ENCODE measurements around the gene DXO. TPM values are rescaled to one million over a fixed set of nuclear protein-coding genes. Genes with fewer than 3 reads are reported as not detected.
A peak's percentile ranks its signal among the peaks of the same experiment; 100 is the strongest.
"Not testable (repeated sequence)": the region's sequence is repeated elsewhere in the genome, so short reads cannot be mapped to it uniquely, and the experiment has no call there.

Gene DXO
- total RNA-seq, 1 donor from 2014 or later: 11.2 TPM

DNA sequence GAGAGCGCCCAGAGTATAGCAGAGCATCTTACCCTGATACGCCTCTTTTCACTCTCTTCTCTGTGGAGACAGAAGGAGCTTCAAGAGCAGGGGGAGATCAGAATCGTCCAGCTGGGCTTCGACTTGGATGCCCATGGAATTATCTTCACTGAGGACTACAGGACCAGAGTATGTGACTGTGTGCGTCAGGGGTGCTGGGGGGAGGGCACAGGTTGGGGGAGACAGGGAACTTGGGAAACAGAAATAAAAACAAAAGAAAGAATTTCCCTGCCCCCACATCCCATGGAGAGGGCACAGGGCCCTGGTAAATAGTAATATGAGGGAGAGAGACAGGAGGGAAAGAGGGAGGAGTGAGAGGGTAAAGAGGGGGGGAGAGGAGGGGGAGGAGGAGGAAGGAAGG, 6.9 kb upstream of the DXO start:
- H3K4me1 ChIP-seq: peaks cover under 1% of the 10 kb centered on the region
- H3K4me3 ChIP-seq: no peak overlapping the region
- H3K27ac ChIP-seq (replicated peaks): no peak overlapping the region
- H3K9me3 ChIP-seq (replicated peaks): no peaks in the 10 kb centered on the region
- H3K36me3 ChIP-seq: peaks cover 12% of the 10 kb centered on the region
- DNase-seq: no peak
- TF ChIP-seq, protein P1, sequence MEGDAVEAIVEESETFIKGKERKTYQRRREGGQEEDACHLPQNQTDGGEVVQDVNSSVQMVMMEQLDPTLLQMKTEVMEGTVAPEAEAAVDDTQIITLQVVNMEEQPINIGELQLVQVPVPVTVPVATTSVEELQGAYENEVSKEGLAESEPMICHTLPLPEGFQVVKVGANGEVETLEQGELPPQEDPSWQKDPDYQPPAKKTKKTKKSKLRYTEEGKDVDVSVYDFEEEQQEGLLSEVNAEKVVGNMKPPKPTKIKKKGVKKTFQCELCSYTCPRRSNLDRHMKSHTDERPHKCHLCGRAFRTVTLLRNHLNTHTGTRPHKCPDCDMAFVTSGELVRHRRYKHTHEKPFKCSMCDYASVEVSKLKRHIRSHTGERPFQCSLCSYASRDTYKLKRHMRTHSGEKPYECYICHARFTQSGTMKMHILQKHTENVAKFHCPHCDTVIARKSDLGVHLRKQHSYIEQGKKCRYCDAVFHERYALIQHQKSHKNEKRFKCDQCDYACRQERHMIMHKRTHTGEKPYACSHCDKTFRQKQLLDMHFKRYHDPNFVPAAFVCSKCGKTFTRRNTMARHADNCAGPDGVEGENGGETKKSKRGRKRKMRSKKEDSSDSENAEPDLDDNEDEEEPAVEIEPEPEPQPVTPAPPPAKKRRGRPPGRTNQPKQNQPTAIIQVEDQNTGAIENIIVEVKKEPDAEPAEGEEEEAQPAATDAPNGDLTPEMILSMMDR (IDR thresholded peaks at IDR 0.05; ENCODE audit: borderline replicate concordance): no peak
- H3K27me3 ChIP-seq (ENCODE audit: low read depth): no peaks in the 10 kb centered on the region
- intact Hi-C loops (cut with micrococcal nuclease): no loop called here

DNA sequence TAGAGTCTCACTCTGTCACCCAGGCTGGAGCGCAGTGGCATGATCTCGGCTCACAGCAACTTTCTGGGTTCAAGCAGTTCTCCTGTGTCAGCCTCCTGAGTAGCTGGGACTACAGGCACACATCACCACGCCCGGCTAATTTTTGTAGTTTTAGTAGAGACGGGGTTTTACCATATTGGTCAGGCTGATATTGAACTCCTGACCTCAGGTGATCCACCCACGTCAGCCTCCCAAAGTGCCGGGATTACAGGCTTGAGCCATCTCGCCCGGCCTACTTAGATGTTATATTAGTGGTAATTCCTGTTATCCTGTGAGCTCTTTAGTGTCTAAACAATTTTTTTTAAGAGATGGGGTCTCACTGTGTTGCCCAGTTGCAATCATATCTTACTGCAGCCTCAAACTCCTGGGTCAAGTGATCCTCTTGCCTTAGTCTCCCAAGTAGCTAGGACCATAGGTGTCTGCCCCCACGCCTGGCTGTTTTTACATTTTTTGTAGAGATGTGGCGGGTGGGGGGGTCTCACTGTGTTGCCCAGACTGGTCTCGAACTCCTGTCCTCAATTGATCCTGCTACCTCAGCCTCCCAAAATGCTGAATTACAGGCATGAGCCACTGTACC, 6.0 kb upstream of the DXO start:
- H3K27ac ChIP-seq (replicated peaks): no peak overlapping the region
- TF ChIP-seq, protein P1 (IDR thresholded peaks at IDR 0.05; ENCODE audit: borderline replicate concordance): no peak
- intact Hi-C loops (cut with micrococcal nuclease): no loop called here
- H3K4me3 ChIP-seq: no peak overlapping the region
- peaks cover 12% of the 10 kb centered on the region for H3K36me3 ChIP-seq
- peaks cover 9% of the 10 kb centered on the region for H3K4me1 ChIP-seq
- H3K9me3 ChIP-seq (replicated peaks): no peaks in the 10 kb centered on the region
- no peaks in the 10 kb centered on the region for H3K27me3 ChIP-seq (ENCODE audit: low read depth)
- no peak for DNase-seq

DNA sequence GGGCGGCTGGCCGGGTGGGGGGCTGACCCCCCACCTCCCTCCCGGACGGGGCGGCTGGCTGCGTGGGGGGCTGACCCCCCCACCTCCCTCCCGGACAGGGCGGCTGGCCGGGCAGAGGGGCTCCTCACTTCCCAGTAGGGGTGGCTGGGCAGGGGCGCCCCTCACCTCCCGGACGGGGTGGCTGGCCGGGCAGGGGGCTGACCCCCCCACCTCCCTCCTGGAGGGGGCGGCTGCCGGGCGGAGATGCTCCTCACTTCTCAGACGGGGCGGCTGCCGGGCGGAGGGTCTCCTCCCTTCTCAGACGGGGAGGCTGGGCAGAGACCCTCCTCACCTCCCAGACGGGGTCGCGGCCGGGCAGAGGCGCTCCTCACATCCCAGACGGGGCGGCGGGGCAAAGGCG, 4.1 kb upstream of the DXO start:
- H3K9me3 ChIP-seq (replicated peaks); DNase-seq; H3K4me3 ChIP-seq; intact Hi-C loops (cut with micrococcal nuclease); H3K27ac ChIP-seq (replicated peaks); H3K27me3 ChIP-seq (ENCODE audit: low read depth): not testable (repeated sequence)
- peaks cover 28% of the 10 kb centered on the region for H3K4me1 ChIP-seq
- H3K36me3 ChIP-seq: peaks cover 12% of the 10 kb centered on the region

DNA sequence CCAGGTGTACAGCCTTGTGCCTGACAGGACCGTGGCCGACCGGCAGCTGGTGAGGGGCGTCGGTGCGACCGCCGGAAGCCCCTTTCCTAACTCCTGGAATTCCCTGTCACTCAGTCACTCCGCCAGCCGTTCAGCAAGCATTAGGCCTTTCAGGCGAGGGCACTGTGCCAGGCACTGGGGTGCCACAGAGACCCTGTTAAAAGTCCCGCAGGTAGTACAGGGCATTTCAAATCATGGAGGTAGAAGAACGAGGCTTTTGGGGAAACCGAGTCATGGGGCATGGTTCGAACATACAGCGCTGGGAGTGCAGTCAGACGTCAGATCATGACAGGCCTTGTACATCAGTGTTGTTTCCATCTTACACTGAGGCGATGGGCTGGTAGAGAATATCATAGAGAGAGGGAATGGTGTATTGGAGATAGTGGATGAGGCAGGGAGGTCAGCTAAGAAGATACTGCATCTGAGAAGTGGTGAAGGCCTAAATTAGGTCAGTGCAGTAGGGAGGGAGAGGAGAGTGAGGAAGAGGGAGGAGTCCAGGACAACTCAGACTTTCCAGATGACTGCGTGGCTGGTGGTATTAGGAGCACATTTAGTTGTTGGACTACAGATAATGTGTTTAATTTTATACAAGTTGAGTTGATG, 892 bp upstream of the DXO start:
- no peaks in the 10 kb centered on the region for H3K9me3 ChIP-seq (replicated peaks)
- no peaks in the 10 kb centered on the region for H3K27me3 ChIP-seq (ENCODE audit: low read depth)
- DNase-seq: no peak
- TF ChIP-seq, protein P1 (IDR thresholded peaks at IDR 0.05; ENCODE audit: borderline replicate concordance): no peak
- intact Hi-C loops (cut with micrococcal nuclease): no loop called here
- peaks cover 38% of the 10 kb centered on the region for H3K4me1 ChIP-seq
- peak overlapping the region; percentile 98 for H3K27ac ChIP-seq (replicated peaks)
- H3K4me3 ChIP-seq: peak overlapping the region; percentile 98
- peaks cover 26% of the 10 kb centered on the region for H3K36me3 ChIP-seq

DNA sequence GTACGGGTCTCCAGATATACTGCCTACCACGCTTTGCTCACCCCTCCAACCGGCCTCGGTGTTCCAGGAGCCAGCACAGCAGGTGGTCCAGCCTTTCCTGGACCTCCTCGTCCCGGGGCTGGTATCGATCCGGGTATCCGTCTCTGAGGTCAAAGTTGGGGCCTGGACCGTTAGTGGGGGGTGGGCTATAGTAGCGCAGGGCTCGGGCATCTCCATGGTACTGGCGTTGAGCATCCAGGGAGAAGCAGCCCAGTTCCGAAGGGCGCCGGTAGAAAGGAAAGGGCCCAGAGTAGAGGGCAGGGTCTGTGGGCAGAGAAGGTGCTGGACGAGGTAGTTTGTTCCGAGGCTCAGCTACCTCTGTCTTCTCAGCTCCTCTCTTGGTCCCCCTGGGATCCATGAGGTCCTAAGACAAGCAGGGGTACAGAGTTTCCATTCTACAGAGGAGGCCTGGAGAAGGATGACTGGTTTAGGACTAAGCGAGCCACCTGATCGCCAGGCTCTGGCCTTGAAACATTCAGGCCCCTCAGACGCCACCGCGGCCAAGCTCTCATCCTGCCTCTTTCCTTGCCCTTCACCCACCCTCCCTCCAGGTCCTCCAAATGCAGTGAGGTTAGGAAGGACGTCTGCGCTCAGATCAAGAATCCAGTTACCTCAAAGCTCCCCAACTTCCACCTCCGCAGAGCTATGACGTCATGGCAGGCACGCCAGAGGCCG, 502 bp downstream of the DXO start:
- Histone ChIP-seq H3K4me3 (peak overlapping the region; percentile 98), H3K27ac (replicated peaks) (peak overlapping the region; percentile 98), H3K9me3 (replicated peaks) (no peaks in the 10 kb centered on the region), H3K27me3 (ENCODE audit: low read depth) (no peaks in the 10 kb centered on the region), H3K4me1 (peaks cover 38% of the 10 kb centered on the region), H3K36me3 (peaks cover 40% of the 10 kb centered on the region)
- TF ChIP-seq, protein P1 (IDR thresholded peaks at IDR 0.05; ENCODE audit: borderline replicate concordance): no peak
- intact Hi-C loops (cut with micrococcal nuclease): no loop called here
- no peak for DNase-seq
